ENCODE data around the gene SLITRK5.

Gene SLITRK5

GRCh38 chr13:87671031-87671752 is at the start of gene SLITRK5:
SLITRK5 (plus strand) TSS chr13:87671371; CDS start chr13:87675389, 4,018 bp downstream.
- Histone ChIP-seq H3K36me3 (ENCODE audit: insufficient read depth, low read length) (peaks cover 9% of the 10 kb centered on the region; the same call in 1 of the 2 replicates), H3K9me3 (ENCODE audit: low read depth, low read length) (no peaks in the 10 kb centered on the region; the same call in 1 of the 2 replicates), H3K9ac (ENCODE audit: insufficient read length) (peak within 1 kb of the TSS; percentile 57), H3K27ac (no peak within 1 kb of the TSS), H3K4me3 (peak within 1 kb of the TSS; percentile 97)
- TF ChIP-seq POLR2AphosphoS5 (IDR thresholded peaks at IDR 0.05; ENCODE audit: borderline replicate concordance, low read depth, low read length) (peak; percentile 30; the same call in 1 of the 2 replicates), EZH2 (IDR thresholded peaks at IDR 0.05) (no peak)
- peak; percentile 57 for DNase-seq (ENCODE audit: low read depth, low spot score)

DNA sequence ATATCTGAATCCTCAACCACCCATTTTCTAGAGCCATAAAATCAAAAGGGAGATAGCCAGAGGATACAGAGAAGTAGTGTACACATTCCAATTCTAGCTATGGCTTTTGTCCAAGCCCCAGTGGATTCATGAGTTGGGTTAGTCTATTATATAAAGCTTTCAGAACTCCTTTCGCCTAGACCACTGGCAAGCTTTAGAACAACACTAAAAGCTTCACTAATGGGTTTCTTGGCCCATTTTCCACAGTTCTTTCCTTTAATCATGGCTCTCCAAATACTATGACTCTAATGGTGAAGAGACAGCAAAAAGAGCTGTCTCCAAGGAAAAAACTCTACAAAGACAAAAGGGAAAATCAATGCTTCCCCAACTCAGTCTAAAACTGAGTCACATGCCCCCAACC is 48.2 kb upstream of the SLITRK5 start:
- Histone ChIP-seq H3K36me3 (ENCODE audit: insufficient read depth, low read length) (no peaks in the 10 kb centered on the region), H3K27ac (no peak overlapping the region)

DNA sequence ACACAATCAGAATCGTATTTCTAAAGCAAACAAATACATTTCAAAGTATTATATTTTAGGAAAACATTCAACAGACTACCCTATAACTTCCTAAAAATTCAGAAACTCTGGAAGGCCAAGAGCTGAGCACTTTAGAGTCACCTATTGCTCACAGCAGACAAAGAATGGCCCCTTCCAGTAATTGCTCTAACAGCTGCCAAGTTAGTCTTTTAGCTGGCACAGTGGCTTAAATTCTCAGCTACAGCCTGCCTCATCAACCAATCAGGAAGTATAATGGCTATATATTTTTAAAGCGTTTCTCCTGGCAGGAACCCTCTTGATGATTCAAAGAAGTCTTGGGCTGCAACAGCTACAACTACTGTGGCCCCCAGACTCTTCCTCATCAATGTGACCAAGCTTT is 14.9 kb upstream of the SLITRK5 start:
- H3K27ac ChIP-seq = no peak overlapping the region

More for the DNA sequence above, 48.2 kb upstream of the SLITRK5 start:
- H3K9ac ChIP-seq (ENCODE audit: insufficient read length) = no peak overlapping the region
- H3K4me3 ChIP-seq = no peak overlapping the region
- TF ChIP-seq FOXP2 (optimal IDR thresholded peaks at IDR 0.05; ENCODE audit: control extremely low read depth, extremely low read length, insufficient read depth) (no peak), EZH2 (IDR thresholded peaks at IDR 0.05) (no peak), POLR2AphosphoS5 (IDR thresholded peaks at IDR 0.05; ENCODE audit: borderline replicate concordance, low read depth, low read length) (no peak)
- no peak for DNase-seq (ENCODE audit: low read depth, low spot score)
- no peaks in the 10 kb centered on the region for H3K9me3 ChIP-seq (ENCODE audit: low read depth, low read length)

GRCh38 chr13:87661471-87661870 is 9.7 kb upstream of the SLITRK5 start:
- TF ChIP-seq FOXP2 (optimal IDR thresholded peaks at IDR 0.05; ENCODE audit: control extremely low read depth, extremely low read length, insufficient read depth) (no peak), POLR2AphosphoS5 (IDR thresholded peaks at IDR 0.05; ENCODE audit: borderline replicate concordance, low read depth, low read length) (no peak), EZH2 (IDR thresholded peaks at IDR 0.05) (no peak)
- no peak for DNase-seq (ENCODE audit: low read depth, low spot score)
- no peaks in the 10 kb centered on the region for H3K9me3 ChIP-seq (ENCODE audit: low read depth, low read length)

More for the DNA sequence above, 14.9 kb upstream of the SLITRK5 start:
- Histone ChIP-seq H3K9me3 (ENCODE audit: low read depth, low read length) (no peaks in the 10 kb centered on the region), H3K36me3 (ENCODE audit: insufficient read depth, low read length) (no peaks in the 10 kb centered on the region), H3K4me3 (no peak overlapping the region), H3K9ac (ENCODE audit: insufficient read length) (no peak overlapping the region)
- no peak for TF ChIP-seq EZH2 (IDR thresholded peaks at IDR 0.05)
- no peak for DNase-seq (ENCODE audit: low read depth, low spot score)

GRCh38 chr13:87666831-87667230 is 4.3 kb upstream of the SLITRK5 start:
- H3K9ac ChIP-seq (ENCODE audit: insufficient read length) = peak overlapping the region; percentile 16
- no peaks in the 10 kb centered on the region; the same call in 1 of the 2 replicates for H3K9me3 ChIP-seq (ENCODE audit: low read depth, low read length)
- DNase-seq (ENCODE audit: low read depth, low spot score) = no peak
- H3K27ac ChIP-seq = no peak overlapping the region
- H3K4me3 ChIP-seq = no peak overlapping the region; the same call in 1 of the 2 replicates
- H3K36me3 ChIP-seq (ENCODE audit: insufficient read depth, low read length) = no peaks in the 10 kb centered on the region
- no peak for TF ChIP-seq EZH2 (IDR thresholded peaks at IDR 0.05)
- no peak for TF ChIP-seq FOXP2 (optimal IDR thresholded peaks at IDR 0.05; ENCODE audit: control extremely low read depth, extremely low read length, insufficient read depth)
- no peak for TF ChIP-seq POLR2AphosphoS5 (IDR thresholded peaks at IDR 0.05; ENCODE audit: borderline replicate concordance, low read depth, low read length)

More at GRCh38 chr13:87661471-87661870, 9.7 kb upstream of the SLITRK5 start:
- H3K9ac ChIP-seq (ENCODE audit: insufficient read length) = no peak overlapping the region
- H3K27ac ChIP-seq = no peak overlapping the region
- no peaks in the 10 kb centered on the region for H3K36me3 ChIP-seq (ENCODE audit: insufficient read depth, low read length)
- H3K4me3 ChIP-seq = no peak overlapping the region

DNA sequence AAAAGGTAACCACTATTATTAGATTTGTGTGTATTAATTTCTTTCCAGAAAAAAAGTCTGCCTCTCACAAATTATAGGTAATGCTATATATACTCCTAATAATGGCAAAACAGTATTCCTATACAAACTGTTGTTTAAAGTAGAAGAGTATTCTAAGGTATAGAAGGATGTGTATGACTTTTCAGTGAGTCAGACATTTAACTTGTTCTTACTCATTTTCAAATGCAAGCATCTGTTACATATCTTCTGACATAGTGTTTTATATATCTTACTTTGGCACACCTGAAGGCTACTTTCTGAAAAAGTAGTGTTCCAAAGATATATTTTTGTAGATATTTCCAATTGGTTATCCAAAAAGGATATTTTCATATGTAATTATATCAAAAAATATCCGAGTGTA is 3.5 kb upstream of the SLITRK5 start:
- no peak overlapping the region for H3K4me3 ChIP-seq
- no peak for TF ChIP-seq FOXP2 (optimal IDR thresholded peaks at IDR 0.05; ENCODE audit: control extremely low read depth, extremely low read length, insufficient read depth)
- TF ChIP-seq POLR2AphosphoS5 (IDR thresholded peaks at IDR 0.05; ENCODE audit: borderline replicate concordance, low read depth, low read length) = no peak
- TF ChIP-seq EZH2 (IDR thresholded peaks at IDR 0.05) = no peak
- no peaks in the 10 kb centered on the region for H3K36me3 ChIP-seq (ENCODE audit: insufficient read depth, low read length)
- H3K27ac ChIP-seq = no peak overlapping the region
- H3K9ac ChIP-seq (ENCODE audit: insufficient read length) = no peak overlapping the region
- DNase-seq (ENCODE audit: low read depth, low spot score) = no peak
- no peaks in the 10 kb centered on the region; the same call in 1 of the 2 replicates for H3K9me3 ChIP-seq (ENCODE audit: low read depth, low read length)

DNA sequence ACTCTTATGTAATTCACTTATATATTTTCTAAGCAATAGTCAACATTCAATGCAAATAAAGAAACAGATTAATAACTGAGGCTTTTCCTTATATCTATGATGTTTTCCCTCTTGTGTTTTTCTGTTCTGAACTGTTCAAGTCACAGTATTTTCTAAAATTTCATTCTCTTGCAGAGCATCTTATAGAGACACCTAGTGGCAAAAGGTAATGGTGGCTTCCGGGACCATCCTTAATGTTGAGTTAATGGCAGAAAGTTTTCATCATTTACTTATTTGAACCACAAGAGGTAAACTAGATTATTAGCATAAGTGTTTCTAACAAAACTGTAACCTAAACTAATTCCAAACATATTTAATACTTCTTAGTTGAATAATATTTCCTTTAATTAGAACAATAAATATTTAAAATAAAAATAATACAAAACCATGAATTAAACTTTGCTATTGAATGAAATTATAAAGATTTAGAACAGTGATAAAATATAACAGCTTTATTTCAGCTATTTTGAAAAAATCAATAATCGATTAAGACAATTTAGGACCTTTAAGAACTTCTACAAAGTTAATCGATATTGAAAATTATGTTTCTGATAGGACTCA is 1.7 kb upstream of the SLITRK5 start:
- Histone ChIP-seq H3K27ac (no peak overlapping the region), H3K4me3 (no peak overlapping the region), H3K9me3 (ENCODE audit: low read depth, low read length) (no peaks in the 10 kb centered on the region; the same call in 1 of the 2 replicates), H3K9ac (ENCODE audit: insufficient read length) (no peak overlapping the region), H3K36me3 (ENCODE audit: insufficient read depth, low read length) (no peaks in the 10 kb centered on the region)
- DNase-seq (ENCODE audit: low read depth, low spot score) = peak; percentile 66
- no peak for TF ChIP-seq EZH2 (IDR thresholded peaks at IDR 0.05)

- H3K27ac ChIP-seq = no peak overlapping the region
- peak overlapping the region; percentile 97 for H3K4me3 ChIP-seq
- no peaks in the 10 kb centered on the region; the same call in 1 of the 2 replicates for H3K9me3 ChIP-seq (ENCODE audit: low read depth, low read length)
- peak overlapping the region; percentile 64 for H3K9ac ChIP-seq (ENCODE audit: insufficient read length)
- TF ChIP-seq POLR2AphosphoS5 (IDR thresholded peaks at IDR 0.05; ENCODE audit: borderline replicate concordance, low read depth, low read length) (no peak), FOXP2 (optimal IDR thresholded peaks at IDR 0.05; ENCODE audit: control extremely low read depth, extremely low read length, insufficient read depth) (no peak), EZH2 (IDR thresholded peaks at IDR 0.05) (no peak)
- H3K36me3 ChIP-seq (ENCODE audit: insufficient read depth, low read length) = peaks cover 15% of the 10 kb centered on the region; the same call in 1 of the 2 replicates
- DNase-seq (ENCODE audit: low read depth, low spot score) = no peak
Observed at GRCh38 chr13:87671753-87672605, 808 bp downstream of the SLITRK5 start.

Measured in SK-N-MC (cell line).